ENCODE measurements around the gene BCAR1.

DNA sequence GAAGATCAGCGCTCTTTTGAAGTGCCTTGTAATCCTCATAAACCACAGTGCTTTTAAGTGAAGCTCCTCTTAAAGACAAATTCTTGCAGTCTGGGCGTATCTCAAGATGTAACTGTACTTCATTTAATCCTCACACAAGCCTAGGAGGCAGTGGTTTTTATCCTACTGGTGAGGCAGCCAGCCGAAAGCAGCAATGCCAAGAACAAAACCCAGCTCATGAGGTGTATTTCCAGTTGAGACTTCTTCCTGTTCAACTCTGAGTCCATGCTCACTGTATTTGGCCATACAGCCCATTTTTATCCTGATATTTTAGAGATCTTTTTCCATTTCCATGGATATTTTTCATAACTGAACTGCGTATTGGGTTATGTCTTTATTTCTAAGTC lies 58.2 kb downstream of the BCAR1 start:
- TF ChIP-seq CTCF (conservative IDR thresholded peaks at IDR 0.05; ENCODE audit: low read length) (no peak), EZH2phosphoT487 (IDR thresholded peaks at IDR 0.05; ENCODE audit: borderline replicate concordance) (no peak)
